DND-41 (cell line): Measurements from ENCODE around the gene MAN1A1.

Source experiments
- CTCF ChIP-seq: IDR thresholded peaks from 2 replicates; pipeline ENCODE4 v1.5.1; 2012; ENCODE audit warnings: borderline replicate concordance, low read length, moderate library complexity, mild to moderate bottlenecking; ENCODE audit not compliant: poor library complexity, severe bottlenecking; ENCODE audit errors: extremely low read depth
- EZH2 ChIP-seq: IDR thresholded peaks from 3 replicates; pipeline ENCODE4 v1.6.1; 2012; ENCODE audit warnings: borderline replicate concordance, low read depth, mild to moderate bottlenecking, moderate library complexity, low read length, inconsistent platforms; ENCODE audit not compliant: severe bottlenecking

GRCh38 chr6:119350202-119350951, 816 bp upstream of the MAN1A1 start:
- TF ChIP-seq CTCF = no peak
- TF ChIP-seq EZH2 = peak; percentile 73
